ENCODE measurements around the gene IMMP1L.

DNA sequence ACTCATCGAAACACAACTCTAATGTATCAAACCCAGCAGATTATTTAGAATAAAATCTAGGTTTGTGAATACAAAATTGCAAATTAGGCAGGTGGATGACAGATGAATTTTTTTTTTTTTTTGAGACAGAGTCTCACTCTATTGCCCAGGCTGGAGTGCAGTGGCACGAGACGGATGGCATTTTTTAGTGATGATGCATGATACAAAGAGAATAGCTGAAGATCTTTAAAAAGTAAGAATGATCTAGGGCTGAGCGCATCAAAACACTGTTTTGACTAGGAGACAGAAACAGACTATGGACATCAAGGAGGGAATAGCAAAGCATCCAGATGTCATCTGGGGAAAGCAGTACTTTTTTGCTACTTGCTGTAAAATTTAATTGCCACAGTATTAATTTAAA, 63.8 kb downstream of the IMMP1L start:
- TF ChIP-seq, protein P1, sequence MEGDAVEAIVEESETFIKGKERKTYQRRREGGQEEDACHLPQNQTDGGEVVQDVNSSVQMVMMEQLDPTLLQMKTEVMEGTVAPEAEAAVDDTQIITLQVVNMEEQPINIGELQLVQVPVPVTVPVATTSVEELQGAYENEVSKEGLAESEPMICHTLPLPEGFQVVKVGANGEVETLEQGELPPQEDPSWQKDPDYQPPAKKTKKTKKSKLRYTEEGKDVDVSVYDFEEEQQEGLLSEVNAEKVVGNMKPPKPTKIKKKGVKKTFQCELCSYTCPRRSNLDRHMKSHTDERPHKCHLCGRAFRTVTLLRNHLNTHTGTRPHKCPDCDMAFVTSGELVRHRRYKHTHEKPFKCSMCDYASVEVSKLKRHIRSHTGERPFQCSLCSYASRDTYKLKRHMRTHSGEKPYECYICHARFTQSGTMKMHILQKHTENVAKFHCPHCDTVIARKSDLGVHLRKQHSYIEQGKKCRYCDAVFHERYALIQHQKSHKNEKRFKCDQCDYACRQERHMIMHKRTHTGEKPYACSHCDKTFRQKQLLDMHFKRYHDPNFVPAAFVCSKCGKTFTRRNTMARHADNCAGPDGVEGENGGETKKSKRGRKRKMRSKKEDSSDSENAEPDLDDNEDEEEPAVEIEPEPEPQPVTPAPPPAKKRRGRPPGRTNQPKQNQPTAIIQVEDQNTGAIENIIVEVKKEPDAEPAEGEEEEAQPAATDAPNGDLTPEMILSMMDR (IDR thresholded peaks at IDR 0.05; ENCODE audit: low read length), result no peak
- no peak for TF ChIP-seq EZH2 (optimal IDR thresholded peaks at IDR 0.05; ENCODE audit: low read depth, low read length)
